HepG2 (cell line): Measurements from ENCODE around the gene DUS2. TPM values are rescaled to one million over a fixed set of nuclear protein-coding genes. Genes with fewer than 3 reads are reported as not detected.

Experiments
- CCAR2 ChIP-seq: fragments of 200-400 bp; formaldehyde crosslinking; optimal IDR thresholded peaks from 2 replicates; pipeline ENCODE3; 2018; ENCODE audit warnings: low read depth, mild to moderate bottlenecking, low read length, moderate library complexity
- CEBPB ChIP-seq: IDR thresholded peaks from 2 replicates; pipeline ENCODE4 v1.6.1; 2011; ENCODE audit warnings: low read depth, low read length, improper control_type of control experiment, borderline replicate concordance
- NFIC ChIP-seq: IDR thresholded peaks from 2 replicates; pipeline ENCODE4 v1.6.1; 2012; ENCODE audit warnings: mild to moderate bottlenecking, low read length, inconsistent platforms
- ZBTB3 ChIP-seq: sonication (generic); formaldehyde crosslinking; IDR thresholded peaks from 2 replicates; pipeline ENCODE4 v1.4.0; 2020; ENCODE audit warnings: low read depth, mild to moderate bottlenecking, moderate library complexity, missing genetic modification reagents, borderline replicate concordance
- ZFP37 ChIP-seq: sonication (generic); formaldehyde crosslinking; IDR thresholded peaks from 2 replicates; pipeline ENCODE4 v1.4.0; 2020; ENCODE audit warnings: missing genetic modification reagents, borderline replicate concordance
- ZNF274 ChIP-seq: sonication (generic); formaldehyde crosslinking; IDR thresholded peaks from 2 replicates; pipeline ENCODE4 v1.5.1; 2020; ENCODE audit warnings: mild to moderate bottlenecking, missing genetic modification reagents
- ZNF350 ChIP-seq: sonication (generic); formaldehyde crosslinking; IDR thresholded peaks from 2 replicates; pipeline ENCODE4 v1.4.0; 2020; ENCODE audit warnings: mild to moderate bottlenecking, low read depth, missing genetic modification reagents, borderline replicate concordance
- polyA plus RNA-seq, 8 experiments: library from polyadenylated mRNA; depleted of rRNA in 3 of 8; stranded (reverse) in 7 of 8; unstranded in 1 of 8; fragments of >200 nt; fragmentation: Illumina TruSeq in 4 of 8; extraction: Trizol in 4 of 8; gene quantifications; 2 replicates each; pipeline versions ENCODE4 v1.2.1 to v1.2.3, GENCODE V29; 2011 to 2016; ENCODE audit warnings: low read depth in 4 of 8, missing spikeins in 1 of 8, mixed read lengths in 1 of 8; ENCODE audit not compliant: insufficient read depth in 1 of 8
- total RNA-seq, 5 experiments: library from RNA; depleted of rRNA; stranded (reverse); fragments of >200 nt; fragmentation: Illumina TruSeq; extraction: Trizol; gene quantifications; 2 replicates each; pipeline ENCODE4 v1.2.3, GENCODE V29; 2016; ENCODE audit warnings: low read depth in 1 of 5
- TF ChIP-seq, protein P1 (sequence below): sonication (generic); formaldehyde crosslinking; IDR thresholded peaks from 2 replicates; pipeline ENCODE4 v1.4.0; 2020; ENCODE audit warnings: mild to moderate bottlenecking, missing genetic modification reagents, borderline replicate concordance
- TF ChIP-seq, protein P2 (sequence below): sonication (generic); formaldehyde crosslinking; IDR thresholded peaks from 2 replicates; pipeline ENCODE4 v1.5.0; 2020; ENCODE audit warnings: mild to moderate bottlenecking, missing genetic modification reagents, moderate library complexity
- TF ChIP-seq, protein P3 (sequence below): sonication (generic); formaldehyde crosslinking; IDR thresholded peaks from 2 replicates; pipeline ENCODE4 v1.4.0; 2020; ENCODE audit warnings: missing genetic modification reagents
- TF ChIP-seq, protein P4 (sequence below): sonication (generic); formaldehyde crosslinking; IDR thresholded peaks from 2 replicates; pipeline ENCODE4 v1.5.0; 2020; ENCODE audit warnings: mild to moderate bottlenecking, missing genetic modification reagents
- TF ChIP-seq, protein P5 (sequence below): sonication (generic); formaldehyde crosslinking; IDR thresholded peaks from 2 replicates; pipeline ENCODE4 v1.5.0; 2020; ENCODE audit warnings: mild to moderate bottlenecking, missing genetic modification reagents, borderline replicate concordance

DUS2 gene
- total and polyA plus RNA-seq, 2 of the 13 experiments (the other 11 are each of a cell fraction or from before 2014, with no cell fraction given): 17.8 to 25.1 TPM

DNA sequence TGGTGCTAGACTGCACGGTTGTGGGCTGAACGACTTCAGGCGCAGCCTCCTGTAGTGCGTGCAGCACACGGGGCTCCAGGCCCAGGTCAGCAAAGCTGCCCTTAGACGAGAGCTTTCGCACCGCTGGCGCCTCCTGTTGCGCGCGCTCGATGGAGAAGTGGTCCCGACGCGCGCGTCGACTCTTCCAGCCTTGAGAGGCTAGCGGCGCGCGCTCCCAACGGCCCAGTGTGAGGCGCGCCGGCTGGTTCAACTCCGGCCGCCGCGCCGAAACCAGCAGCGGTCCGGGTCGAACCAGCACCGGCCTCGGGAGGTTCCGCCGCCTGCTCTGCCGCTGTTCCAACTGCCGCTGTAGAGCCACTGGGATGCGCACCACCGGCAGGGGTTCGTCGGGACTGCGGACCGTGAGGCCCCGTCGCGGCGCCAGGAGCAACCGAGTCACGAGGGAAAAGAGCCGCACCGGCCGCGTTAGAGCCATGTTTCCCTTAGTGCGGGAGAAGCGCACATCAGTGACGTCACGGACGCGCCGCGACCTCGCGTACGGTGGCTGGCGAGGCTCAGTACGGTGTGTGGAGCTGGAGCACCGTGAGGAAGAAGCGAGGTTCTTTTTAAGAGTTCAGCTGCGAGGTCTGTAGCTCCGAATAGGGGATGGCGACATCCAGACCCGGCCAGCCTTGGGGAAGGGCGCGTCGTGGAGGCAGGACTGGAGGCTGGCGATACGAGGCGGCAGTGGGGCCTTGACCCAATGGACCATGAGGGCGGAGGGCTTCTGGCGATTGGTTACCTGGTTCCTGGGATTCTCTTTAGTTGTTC is at the start of gene DUS2, which contains the start of gene DDX28 (continued):
- TF ChIP-seq, protein P1, sequence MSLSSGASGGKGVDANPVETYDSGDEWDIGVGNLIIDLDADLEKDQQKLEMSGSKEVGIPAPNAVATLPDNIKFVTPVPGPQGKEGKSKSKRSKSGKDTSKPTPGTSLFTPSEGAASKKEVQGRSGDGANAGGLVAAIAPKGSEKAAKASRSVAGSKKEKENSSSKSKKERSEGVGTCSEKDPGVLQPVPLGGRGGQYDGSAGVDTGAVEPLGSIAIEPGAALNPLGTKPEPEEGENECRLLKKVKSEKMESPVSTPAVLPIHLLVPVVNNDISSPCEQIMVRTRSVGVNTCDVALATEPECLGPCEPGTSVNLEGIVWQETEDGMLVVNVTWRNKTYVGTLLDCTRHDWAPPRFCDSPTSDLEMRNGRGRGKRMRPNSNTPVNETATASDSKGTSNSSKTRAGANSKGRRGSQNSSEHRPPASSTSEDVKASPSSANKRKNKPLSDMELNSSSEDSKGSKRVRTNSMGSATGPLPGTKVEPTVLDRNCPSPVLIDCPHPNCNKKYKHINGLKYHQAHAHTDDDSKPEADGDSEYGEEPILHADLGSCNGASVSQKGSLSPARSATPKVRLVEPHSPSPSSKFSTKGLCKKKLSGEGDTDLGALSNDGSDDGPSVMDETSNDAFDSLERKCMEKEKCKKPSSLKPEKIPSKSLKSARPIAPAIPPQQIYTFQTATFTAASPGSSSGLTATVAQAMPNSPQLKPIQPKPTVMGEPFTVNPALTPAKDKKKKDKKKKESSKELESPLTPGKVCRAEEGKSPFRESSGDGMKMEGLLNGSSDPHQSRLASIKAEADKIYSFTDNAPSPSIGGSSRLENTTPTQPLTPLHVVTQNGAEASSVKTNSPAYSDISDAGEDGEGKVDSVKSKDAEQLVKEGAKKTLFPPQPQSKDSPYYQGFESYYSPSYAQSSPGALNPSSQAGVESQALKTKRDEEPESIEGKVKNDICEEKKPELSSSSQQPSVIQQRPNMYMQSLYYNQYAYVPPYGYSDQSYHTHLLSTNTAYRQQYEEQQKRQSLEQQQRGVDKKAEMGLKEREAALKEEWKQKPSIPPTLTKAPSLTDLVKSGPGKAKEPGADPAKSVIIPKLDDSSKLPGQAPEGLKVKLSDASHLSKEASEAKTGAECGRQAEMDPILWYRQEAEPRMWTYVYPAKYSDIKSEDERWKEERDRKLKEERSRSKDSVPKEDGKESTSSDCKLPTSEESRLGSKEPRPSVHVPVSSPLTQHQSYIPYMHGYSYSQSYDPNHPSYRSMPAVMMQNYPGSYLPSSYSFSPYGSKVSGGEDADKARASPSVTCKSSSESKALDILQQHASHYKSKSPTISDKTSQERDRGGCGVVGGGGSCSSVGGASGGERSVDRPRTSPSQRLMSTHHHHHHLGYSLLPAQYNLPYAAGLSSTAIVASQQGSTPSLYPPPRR (CRISPR knock-in tag): no peak; the same call in 1 of the 2 replicates
- peak; percentile 83 for TF ChIP-seq ZNF274 (CRISPR knock-in tag)
- TF ChIP-seq NFIC: no peak
- TF ChIP-seq, protein P2, sequence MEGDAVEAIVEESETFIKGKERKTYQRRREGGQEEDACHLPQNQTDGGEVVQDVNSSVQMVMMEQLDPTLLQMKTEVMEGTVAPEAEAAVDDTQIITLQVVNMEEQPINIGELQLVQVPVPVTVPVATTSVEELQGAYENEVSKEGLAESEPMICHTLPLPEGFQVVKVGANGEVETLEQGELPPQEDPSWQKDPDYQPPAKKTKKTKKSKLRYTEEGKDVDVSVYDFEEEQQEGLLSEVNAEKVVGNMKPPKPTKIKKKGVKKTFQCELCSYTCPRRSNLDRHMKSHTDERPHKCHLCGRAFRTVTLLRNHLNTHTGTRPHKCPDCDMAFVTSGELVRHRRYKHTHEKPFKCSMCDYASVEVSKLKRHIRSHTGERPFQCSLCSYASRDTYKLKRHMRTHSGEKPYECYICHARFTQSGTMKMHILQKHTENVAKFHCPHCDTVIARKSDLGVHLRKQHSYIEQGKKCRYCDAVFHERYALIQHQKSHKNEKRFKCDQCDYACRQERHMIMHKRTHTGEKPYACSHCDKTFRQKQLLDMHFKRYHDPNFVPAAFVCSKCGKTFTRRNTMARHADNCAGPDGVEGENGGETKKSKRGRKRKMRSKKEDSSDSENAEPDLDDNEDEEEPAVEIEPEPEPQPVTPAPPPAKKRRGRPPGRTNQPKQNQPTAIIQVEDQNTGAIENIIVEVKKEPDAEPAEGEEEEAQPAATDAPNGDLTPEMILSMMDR: peak; percentile 34; the same call in 1 of the 2 replicates
- TF ChIP-seq, protein P3, sequence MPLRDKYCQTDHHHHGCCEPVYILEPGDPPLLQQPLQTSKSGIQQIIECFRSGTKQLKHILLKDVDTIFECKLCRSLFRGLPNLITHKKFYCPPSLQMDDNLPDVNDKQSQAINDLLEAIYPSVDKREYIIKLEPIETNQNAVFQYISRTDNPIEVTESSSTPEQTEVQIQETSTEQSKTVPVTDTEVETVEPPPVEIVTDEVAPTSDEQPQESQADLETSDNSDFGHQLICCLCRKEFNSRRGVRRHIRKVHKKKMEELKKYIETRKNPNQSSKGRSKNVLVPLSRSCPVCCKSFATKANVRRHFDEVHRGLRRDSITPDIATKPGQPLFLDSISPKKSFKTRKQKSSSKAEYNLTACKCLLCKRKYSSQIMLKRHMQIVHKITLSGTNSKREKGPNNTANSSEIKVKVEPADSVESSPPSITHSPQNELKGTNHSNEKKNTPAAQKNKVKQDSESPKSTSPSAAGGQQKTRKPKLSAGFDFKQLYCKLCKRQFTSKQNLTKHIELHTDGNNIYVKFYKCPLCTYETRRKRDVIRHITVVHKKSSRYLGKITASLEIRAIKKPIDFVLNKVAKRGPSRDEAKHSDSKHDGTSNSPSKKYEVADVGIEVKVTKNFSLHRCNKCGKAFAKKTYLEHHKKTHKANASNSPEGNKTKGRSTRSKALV (CRISPR knock-in tag): peak; percentile 78
- TF ChIP-seq CCAR2: no peak
- no peak for TF ChIP-seq ZFP37 (CRISPR knock-in tag)
- TF ChIP-seq, protein P4, sequence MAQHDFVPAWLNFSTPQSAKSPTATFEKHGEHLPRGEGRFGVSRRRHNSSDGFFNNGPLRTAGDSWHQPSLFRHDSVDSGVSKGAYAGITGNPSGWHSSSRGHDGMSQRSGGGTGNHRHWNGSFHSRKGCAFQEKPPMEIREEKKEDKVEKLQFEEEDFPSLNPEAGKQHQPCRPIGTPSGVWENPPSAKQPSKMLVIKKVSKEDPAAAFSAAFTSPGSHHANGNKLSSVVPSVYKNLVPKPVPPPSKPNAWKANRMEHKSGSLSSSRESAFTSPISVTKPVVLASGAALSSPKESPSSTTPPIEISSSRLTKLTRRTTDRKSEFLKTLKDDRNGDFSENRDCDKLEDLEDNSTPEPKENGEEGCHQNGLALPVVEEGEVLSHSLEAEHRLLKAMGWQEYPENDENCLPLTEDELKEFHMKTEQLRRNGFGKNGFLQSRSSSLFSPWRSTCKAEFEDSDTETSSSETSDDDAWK (CRISPR knock-in tag): no peak
- TF ChIP-seq CEBPB: no peak
- peak; percentile 90 for TF ChIP-seq ZBTB3 (CRISPR knock-in tag)
- peak; percentile 99 for TF ChIP-seq ZNF350 (CRISPR knock-in tag)
- TF ChIP-seq, protein P5, sequence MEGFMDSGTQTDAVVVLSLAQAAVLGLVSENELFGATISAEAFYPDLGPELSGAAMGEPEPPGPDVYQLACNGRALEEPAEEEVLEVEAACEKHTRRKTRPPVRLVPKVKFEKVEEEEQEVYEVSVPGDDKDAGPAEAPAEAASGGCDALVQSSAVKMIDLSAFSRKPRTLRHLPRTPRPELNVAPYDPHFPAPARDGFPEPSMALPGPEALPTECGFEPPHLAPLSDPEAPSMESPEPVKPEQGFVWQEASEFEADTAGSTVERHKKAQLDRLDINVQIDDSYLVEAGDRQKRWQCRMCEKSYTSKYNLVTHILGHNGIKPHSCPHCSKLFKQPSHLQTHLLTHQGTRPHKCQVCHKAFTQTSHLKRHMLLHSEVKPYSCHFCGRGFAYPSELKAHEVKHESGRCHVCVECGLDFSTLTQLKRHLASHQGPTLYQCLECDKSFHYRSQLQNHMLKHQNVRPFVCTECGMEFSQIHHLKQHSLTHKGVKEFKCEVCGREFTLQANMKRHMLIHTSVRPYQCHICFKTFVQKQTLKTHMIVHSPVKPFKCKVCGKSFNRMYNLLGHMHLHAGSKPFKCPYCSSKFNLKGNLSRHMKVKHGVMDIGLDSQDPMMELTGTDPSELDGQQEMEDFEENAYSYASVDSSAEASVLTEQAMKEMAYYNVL (CRISPR knock-in tag): peak; percentile 72; the same call in 1 of the 2 replicates
